Activated T-helper 1 cell treated with anti-CD3 and anti-CD28 coated beads, Interleukin-12 subunit alpha, Interleukin-12 subunit beta, Interleukin-2, Interleukin-4 antibody, amounts not matched to agents 30 ng/mL and 10 ng/mL and 1 ng/mL, durations not matched to agents 14 hours and 24 hours and 36 hours (primary cell): ENCODE measurements around the gene GALK1. TPM values are rescaled to one million over a fixed set of nuclear protein-coding genes. Genes with fewer than 3 reads are reported as not detected.
A peak's percentile ranks its signal among the peaks of the same experiment; 100 is the strongest.
"Not testable (repeated sequence)": the region's sequence is repeated elsewhere in the genome, so short reads cannot be mapped to it uniquely, and the experiment has no call there.

ENCODE experiments used
- DNase-seq: peaks from one replicate; pipeline ENCODE4 v3.0.0; 2021; ENCODE audit warnings: low spot score
- H3K27ac Mint-ChIP-seq: one replicate; pipeline ENCODE4 v1.8.0; 2021; ENCODE audit warnings: mild to moderate bottlenecking, mixed read lengths
- H3K27me3 Mint-ChIP-seq: one replicate; pipeline ENCODE4 v1.8.0; 2022; ENCODE audit warnings: mild to moderate bottlenecking, moderate library complexity, mixed read lengths; ENCODE audit not compliant: insufficient read depth
- H3K36me3 Mint-ChIP-seq: one replicate; pipeline ENCODE4 v1.8.0; 2021; ENCODE audit warnings: low read depth, mixed read lengths
- H3K4me1 Mint-ChIP-seq: one replicate; pipeline ENCODE4 v1.8.0; 2021; ENCODE audit warnings: low read depth, mixed read lengths
- H3K4me3 Mint-ChIP-seq: one replicate; pipeline ENCODE4 v1.8.0; 2021; ENCODE audit warnings: mild to moderate bottlenecking, moderate library complexity, mixed read lengths
- H3K9me3 Mint-ChIP-seq: one replicate; pipeline ENCODE4 v1.8.0; 2021; ENCODE audit warnings: mixed read lengths
- intact Hi-C: fragments of 100-400 bp; cut with micrococcal nuclease; formaldehyde crosslinking; loops from one replicate; pipeline ENCODE4 v1.15.1; 2024
- total RNA-seq: library from RNA; stranded (reverse); gene quantifications from 2 replicates; pipeline ENCODE4 v1.2.3, GENCODE V29; 2022

GALK1 gene
- total RNA-seq, 1 donor from 2014 or later: 48.0 TPM

DNA sequence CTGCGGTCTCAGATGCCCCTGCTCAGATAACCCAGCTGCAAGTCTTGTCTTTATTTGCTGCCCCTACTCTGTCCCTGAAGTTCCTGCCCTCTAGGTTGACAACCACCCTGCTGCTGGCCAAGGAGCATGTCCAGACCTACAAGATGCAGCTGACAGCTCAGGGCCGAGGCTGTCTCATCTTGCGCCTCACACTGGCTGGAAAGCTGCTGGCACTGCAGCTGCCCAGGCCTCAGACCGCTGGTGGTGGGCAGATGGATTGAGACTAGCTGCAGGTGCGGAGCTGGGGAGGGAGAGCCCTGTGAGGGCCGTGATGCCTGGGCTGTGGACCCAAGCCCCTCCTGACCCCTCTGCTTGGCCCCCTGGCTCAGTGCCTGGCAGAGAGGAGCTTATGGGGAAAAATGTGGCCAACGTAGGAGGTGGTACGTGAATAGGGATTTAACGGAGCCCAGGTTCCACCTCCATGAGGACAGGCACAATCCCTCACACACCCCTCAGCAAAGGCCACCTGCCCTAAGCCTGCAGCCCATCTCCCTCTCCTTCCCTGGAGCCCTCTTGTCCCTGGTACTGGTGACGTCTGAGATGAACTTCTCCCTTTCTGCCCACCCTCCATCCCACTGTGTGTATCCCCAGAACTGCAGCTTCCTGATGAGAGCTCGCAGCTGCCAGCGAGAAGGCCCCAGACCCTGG is 8.3 kb upstream of the GALK1 start:
- DNase-seq: no peak

DNA sequence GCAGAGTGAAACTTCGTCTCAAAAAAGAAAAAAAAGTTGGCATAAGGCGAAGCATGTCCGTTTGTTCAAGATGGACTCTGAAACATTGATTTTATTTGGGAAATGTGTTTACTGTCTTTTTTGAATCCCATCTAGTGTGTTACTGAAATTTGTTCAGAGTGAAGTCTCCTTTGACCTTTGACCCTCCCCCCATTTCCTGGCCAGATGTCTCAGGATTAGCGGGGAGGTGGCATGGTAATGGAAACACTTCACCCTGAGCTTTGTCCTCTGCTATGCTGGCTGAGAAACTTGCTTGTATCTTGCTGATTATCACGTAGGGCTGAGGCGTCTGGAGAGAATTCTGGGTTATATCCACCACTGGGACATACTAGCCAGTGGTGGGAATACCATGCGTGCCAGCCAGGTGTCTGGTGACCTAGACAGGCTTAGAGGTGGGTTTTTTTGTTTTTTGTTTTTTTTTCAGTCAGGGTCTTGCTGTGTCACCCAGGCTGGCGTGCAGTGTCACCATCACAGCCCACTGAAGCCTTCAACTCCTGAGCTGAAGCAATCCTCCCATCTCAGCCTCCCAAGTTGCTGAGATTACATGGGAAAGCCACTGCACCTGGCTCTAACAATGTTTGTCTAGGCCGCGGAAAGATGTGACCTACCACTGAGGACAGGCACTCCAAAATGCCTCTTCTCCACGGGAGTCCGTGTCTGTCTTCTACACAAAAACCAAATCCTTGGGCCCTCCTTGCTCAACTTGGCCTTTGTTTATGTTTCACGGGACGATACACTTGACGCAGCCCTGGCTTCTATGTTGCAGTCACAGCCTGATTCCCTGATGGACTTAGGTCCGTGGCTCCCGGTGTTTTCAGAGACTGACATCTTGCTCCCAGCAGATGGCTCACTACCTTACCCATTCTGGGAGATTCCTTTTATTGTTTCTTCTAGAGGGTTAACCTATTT is 6.6 kb upstream of the GALK1 start:
- Mint-ChIP-seq H3K27ac (no peak overlapping the region), H3K4me3 (no peak overlapping the region), H3K27me3 (no peaks in the 10 kb centered on the region), H3K36me3 (peaks cover 19% of the 10 kb centered on the region), H3K9me3 (no peaks in the 10 kb centered on the region), H3K4me1 (peaks cover 6% of the 10 kb centered on the region)
- no peak for DNase-seq
- intact Hi-C loops: no loop called here

More for the DNA sequence above, 8.3 kb upstream of the GALK1 start:
- Mint-ChIP-seq H3K27me3 (no peaks in the 10 kb centered on the region), H3K4me3 (no peak overlapping the region), H3K27ac (no peak overlapping the region), H3K36me3 (peaks cover 35% of the 10 kb centered on the region), H3K4me1 (peaks cover 22% of the 10 kb centered on the region), H3K9me3 (no peaks in the 10 kb centered on the region)
- intact Hi-C loops: no loop called here

DNA sequence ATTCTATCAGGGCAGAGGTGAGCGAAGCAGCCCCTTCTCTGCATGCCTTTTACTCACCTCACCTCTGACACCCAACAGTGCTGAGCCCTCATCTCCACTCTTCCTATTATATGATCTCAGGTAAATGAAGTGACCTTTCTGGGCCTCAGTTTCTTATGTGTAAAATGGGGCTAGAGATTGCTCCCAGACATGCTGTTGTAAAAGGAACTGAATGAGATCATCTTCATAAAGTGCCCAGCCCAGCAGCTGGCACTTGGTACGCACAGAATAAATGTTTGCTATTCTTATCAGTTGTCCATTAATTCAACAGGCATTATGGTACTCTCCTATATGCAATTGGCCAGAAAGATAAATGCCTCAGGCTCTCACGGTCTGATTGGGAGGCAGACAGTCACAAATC is 4.5 kb upstream of the GALK1 start:
- intact Hi-C loops: no loop called here
- Mint-ChIP-seq H3K4me3 (no peak overlapping the region), H3K27me3 (no peaks in the 10 kb centered on the region), H3K36me3 (peaks cover 2% of the 10 kb centered on the region), H3K27ac (no peak overlapping the region), H3K4me1 (no peaks in the 10 kb centered on the region), H3K9me3 (no peaks in the 10 kb centered on the region)
- DNase-seq: no peak

DNA sequence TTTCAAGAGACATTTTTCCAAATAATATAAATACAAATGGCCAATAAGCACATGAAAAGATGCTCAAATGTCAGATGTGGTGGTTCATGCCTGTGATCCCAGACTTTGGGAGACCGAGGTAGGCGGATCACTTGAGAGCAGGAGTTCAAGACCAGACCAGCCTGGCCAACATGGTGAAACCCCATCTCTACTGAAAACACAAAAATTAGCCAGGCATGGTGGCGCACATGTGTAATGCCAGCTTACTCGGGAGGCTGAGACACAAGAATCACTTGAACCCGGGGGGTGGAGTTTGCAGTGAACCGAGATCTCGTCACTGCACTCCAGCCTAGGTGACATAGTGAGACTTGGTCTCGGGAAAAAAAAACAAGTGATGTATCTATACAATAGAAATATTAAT is 2.9 kb upstream of the GALK1 start:
- DNase-seq: no peak
- Mint-ChIP-seq H3K27me3 (no peaks in the 10 kb centered on the region), H3K4me1 (peaks cover 1% of the 10 kb centered on the region), H3K27ac (no peak overlapping the region), H3K9me3 (no peaks in the 10 kb centered on the region), H3K36me3 (no peaks in the 10 kb centered on the region), H3K4me3 (no peak overlapping the region)
- intact Hi-C loops: no loop called here

DNA sequence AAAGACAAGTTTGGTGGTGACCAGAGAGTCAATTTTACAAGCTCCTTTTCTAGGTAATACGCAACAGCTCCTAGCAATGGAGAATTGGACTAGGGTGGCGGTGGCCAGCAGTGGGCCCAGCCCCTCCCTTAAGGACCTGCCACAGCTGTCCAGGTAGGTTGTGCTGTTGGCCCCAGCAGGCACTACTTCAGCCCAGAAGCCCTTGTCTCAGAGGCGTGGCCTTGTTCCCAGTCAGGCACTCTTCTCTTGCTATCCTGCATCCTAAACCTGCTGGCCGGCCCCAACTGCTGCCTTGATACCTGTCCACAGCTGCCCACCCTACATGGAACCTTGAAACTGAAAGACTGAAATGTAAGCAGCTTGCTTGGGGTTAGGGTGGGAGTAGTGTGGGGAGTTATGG is 989 bp upstream of the GALK1 start:
- Mint-ChIP-seq H3K36me3 (no peaks in the 10 kb centered on the region), H3K4me3 (peak overlapping the region; percentile 27)

DNA sequence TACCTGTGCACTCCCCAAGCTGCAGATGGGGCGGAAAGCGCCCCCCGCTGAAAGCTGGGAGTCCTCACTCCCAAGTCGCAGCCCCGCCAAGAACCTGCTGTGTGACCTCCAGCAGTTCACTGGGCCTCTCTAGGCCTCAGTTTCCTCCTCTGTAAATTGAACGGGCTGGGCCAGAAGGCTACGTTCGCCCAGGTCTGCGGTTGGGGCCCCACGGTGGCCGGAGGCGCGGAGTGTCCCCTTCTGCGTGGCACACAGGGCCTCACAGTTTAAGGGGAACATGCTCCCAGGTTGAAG is 628 bp downstream of the GALK1 start:
- Mint-ChIP-seq H3K27me3 (no peaks in the 10 kb centered on the region), H3K27ac (peak overlapping the region; percentile 72), H3K9me3 (no peaks in the 10 kb centered on the region), H3K4me3 (peak overlapping the region; percentile 84), H3K36me3 (no peaks in the 10 kb centered on the region), H3K4me1 (peaks cover 6% of the 10 kb centered on the region)
- intact Hi-C loops: loop anchor here (2.0 kb wide), 3 partner anchors 14 to 84 kb away; a partner anchor contains a TSS
- DNase-seq: no peak

More for the DNA sequence above, 989 bp upstream of the GALK1 start:
- peaks cover 6% of the 10 kb centered on the region for H3K4me1 Mint-ChIP-seq
- no peak overlapping the region for H3K27ac Mint-ChIP-seq
- H3K27me3 Mint-ChIP-seq: no peaks in the 10 kb centered on the region
- DNase-seq: no peak
- intact Hi-C loops: loop anchor here (1.0 to 2.0 kb wide), 4 partner anchors 8 to 83 kb away; a partner anchor contains a TSS
- H3K9me3 Mint-ChIP-seq: no peaks in the 10 kb centered on the region

DNA sequence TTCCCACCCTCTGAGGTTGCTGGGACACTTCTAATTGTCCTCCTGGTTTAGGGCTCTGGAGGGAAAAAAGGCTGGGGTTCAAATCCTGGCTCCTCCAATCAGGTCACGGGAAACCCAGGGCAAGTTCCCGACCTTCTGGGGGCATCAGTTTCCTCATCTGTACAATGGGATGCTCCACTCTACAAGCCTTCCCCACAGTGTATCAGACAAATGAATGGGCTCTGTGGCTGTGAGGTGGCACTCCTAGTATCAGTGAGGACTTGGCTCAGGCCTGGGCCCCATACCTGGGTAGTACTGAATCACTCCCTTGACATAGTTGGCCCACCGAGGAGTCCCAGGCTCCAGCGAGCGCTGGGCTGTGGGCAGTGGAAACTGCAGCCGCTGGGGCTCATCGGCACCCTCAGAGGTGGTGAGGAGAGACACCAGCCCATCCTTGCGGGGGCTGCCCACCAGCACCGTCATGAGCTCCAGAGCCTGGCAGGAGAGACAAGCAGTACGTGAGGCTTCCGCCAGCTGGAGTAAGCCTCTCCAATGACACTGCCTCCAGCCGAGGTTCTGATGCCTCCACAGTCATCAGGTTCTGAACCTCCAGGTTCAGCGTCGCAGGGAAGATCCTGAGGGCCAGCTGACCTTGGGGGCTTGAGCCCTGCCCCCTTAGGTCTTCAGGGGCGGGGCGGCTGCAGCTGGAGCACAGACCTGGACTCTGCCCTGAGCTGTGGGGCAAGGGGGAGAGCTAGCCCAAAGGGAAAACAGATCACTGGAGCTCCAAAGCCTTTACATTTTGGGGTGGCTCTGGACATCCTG is 1.2 kb downstream of the GALK1 start:
- H3K4me1 Mint-ChIP-seq: peaks cover 6% of the 10 kb centered on the region
- H3K4me3 Mint-ChIP-seq: peak overlapping the region; percentile 84
- peak overlapping the region; percentile 67 for H3K27ac Mint-ChIP-seq
- H3K27me3 Mint-ChIP-seq: no peaks in the 10 kb centered on the region
- H3K36me3 Mint-ChIP-seq: no peaks in the 10 kb centered on the region
- no peaks in the 10 kb centered on the region for H3K9me3 Mint-ChIP-seq
- no peak for DNase-seq
- intact Hi-C loops: loop anchor here (2.0 kb wide), 3 partner anchors 15 to 85 kb away; a partner anchor contains a TSS

DNA sequence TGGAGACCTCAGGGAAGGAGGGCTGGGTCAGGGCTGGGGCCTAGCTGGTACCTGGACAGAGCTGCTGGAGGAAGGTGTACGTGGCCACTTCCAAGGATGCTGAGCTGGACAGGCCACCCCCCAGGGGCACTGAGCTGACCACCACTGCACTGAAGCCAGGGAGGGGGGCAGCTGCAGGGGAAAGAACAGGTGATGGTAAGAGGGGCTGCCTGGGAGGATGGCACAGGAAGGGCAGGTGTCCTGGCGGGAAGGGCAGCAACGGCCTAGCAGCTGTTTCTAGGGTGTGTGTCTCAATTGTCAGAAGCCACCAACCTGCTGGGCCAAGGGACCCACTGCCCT is 1.8 kb downstream of the GALK1 start:
- Mint-ChIP-seq H3K27me3 (no peaks in the 10 kb centered on the region), H3K4me1 (peaks cover 6% of the 10 kb centered on the region), H3K36me3 (no peaks in the 10 kb centered on the region), H3K9me3 (no peaks in the 10 kb centered on the region), H3K27ac (no peak overlapping the region), H3K4me3 (peak overlapping the region; percentile 47)
- intact Hi-C loops: no loop called here
- no peak for DNase-seq

DNA sequence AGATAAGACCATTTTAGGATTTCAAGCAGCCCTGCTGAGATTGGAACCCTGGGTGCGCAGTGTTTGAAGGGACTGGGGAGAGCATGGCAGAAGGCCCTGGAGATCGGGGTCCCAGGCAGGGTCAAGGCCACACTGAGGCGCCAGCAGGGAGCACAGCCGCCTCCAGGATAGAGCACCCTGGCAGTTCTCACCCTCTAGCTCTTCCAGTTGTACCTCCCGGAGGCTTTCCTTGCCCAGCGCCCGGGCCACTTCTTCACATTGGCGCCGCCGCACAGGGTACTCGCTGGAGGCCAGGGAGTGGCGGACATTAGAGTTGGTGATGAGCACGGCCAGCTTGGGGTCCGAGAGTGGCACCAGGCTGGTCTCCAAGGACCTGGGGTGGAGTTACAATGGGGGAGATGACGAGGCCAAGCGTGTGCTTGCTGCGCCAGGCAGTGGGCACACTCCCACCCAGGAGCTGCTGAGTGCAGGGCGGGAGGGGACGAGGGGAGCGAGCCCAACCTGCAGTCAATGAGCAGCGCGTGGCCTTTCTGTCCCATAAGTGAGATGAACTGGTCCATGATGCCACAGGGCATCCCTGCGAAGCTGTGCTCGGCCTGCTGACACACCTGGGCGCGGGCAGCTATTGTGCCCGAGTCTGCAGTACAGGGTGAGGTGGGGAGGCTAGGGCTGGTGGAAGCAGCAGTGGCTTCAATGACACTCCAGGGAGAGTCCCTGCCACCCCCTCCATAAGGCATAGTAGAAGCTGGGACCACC is 2.3 kb downstream of the GALK1 start:
- H3K4me1 Mint-ChIP-seq: peaks cover 6% of the 10 kb centered on the region
- H3K27me3 Mint-ChIP-seq: no peaks in the 10 kb centered on the region
- intact Hi-C loops: no loop called here
- H3K9me3 Mint-ChIP-seq: no peaks in the 10 kb centered on the region
- H3K4me3 Mint-ChIP-seq: peak overlapping the region; percentile 47
- no peak for DNase-seq
- peaks cover 2% of the 10 kb centered on the region for H3K36me3 Mint-ChIP-seq
- H3K27ac Mint-ChIP-seq: peak overlapping the region; percentile 34

DNA sequence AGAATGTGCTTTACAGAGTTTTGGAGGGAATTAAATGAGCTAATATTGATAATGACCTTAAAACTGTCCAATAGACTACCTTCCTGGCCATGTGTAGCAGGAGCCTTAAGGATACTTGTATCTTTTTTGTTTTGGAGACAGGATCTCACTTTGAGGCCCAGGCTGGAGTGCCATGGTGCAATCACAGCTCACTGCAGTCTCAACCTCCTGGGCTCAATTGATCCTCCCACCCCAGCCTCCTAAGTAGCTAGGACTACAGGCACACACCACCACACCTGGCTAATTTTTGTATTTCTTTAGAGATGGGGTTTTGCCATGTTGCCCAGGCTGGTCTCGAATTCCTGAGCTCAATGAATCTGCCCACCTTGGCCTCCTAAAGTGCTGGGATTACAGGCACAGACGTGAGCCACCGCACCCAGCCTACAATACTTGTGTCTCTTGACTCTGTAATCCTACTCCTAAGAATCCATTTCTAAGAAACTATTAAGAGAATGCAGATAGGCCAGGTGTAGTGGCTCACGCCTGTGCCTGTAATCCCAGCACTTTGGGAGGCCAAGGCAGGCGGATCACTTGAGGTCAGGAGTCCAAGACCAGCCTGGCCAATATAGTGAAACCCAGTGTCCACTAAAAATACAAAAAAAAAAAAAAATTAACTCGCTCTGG is 4.9 kb downstream of the GALK1 start:
- H3K4me3 Mint-ChIP-seq, H3K9me3 Mint-ChIP-seq, H3K27ac Mint-ChIP-seq, H3K4me1 Mint-ChIP-seq, H3K36me3 Mint-ChIP-seq, H3K27me3 Mint-ChIP-seq, intact Hi-C loops, DNase-seq: not testable (repeated sequence)

DNA sequence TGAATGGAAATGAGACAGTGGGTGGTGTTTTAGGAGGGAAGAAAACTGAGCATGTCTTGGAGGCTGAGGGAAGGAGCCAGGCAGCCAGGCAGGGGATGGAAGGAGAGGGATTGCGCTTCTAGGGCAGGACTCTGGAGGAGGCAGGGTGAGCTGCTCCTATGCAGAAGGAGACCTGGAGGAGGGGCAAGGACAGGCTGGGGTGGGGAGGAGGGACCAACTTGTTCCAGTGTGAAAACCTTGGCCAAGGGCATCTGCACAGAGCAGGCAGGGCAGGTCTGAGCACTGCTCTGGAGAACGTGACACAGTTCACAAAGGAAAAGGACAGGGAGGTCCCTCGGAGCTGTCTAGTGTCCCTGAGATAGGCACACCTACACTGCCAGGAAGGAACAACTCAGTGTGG is 5.5 kb downstream of the GALK1 start:
- Mint-ChIP-seq H3K4me3 (no peak overlapping the region), H3K9me3 (no peaks in the 10 kb centered on the region), H3K36me3 (peaks cover 3% of the 10 kb centered on the region), H3K27ac (no peak overlapping the region), H3K4me1 (peaks cover 11% of the 10 kb centered on the region), H3K27me3 (no peaks in the 10 kb centered on the region)
- intact Hi-C loops: no loop called here
- DNase-seq: no peak
